Measurements from ENCODE around the gene NAA50.

Gene NAA50

DNA sequence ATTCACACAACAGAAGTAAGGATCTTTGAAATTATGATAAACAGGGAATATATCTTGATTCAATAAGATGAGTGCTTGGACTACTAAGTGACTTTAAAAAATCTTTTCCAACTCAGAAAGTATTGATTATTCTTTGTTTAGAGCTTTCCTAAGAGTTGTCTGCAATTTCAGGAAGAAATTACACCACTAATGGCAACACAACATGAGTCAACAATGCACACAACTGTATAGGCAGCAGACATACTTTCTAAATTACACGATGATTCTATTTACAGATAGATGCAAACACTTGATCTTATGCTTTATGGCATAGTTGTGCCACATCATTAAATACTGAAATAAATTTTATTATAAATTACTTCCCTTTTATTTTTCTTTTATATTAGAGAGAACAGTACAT, 4.4 kb downstream of the NAA50 start:
- no peak for DNase-seq

DNA sequence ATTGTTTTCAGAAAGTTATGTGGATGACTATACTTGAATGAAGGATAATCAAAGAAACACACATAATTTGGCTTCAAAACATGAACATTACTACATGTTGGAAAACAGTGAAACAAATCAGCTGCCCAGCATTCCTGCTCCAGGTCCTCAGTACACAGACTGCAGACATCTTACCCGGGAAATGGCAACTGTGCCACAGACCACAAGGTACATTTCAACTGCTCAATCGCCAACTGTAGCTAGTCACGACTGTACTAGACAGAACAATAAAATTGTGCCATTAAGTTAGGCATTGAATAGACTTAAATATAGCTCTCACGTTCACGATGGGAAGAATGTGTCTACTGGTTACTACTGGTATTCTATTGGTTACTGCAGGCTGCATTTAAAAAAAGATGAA, 5.0 kb downstream of the NAA50 start:
- no peak for DNase-seq

DNA sequence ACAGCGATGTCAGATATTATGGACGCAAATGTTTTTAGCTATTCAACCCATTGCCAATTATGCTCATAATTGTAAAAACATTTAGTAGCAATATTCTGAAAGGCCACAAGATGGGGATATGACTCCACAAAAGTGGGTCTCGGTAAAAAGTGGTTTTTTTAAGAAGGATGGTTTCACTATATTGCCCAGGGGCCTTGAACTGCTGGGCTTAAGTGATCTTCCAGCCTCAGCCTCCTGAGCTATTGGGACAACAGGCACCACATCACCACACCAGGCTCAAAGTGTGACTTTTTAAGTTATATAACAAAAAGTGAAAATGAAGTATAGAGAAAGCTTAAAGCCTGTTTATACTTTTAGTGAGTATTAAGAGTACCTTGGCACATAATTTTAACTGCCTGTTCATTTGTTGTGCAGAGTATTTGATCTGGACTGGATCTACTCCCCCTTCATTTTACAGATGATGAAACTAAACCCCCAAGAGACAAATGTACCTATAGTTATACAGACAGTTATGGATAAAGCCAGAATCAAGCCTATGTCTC, 9.4 kb downstream of the NAA50 start:
- DNase-seq = peak; percentile 35

DNA sequence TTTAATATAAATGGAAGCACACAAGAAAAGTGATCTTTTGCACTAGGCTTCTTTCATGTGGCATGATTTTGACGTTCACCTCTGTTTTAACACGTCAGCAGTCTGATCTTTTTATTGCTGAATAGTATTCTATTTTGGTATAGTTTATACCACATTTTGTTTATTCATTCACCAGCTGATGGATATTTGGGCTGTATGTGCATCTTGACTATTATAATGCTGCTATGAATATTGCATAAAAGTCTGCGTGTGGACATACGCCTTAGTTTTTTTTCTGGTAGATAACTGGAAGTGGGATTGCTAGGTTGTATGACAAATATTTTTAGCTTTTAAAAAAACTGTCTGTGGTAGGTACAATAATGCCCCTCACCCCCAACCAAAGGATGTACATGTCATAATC, 14.4 kb downstream of the NAA50 start:
- DNase-seq = no peak

DNA sequence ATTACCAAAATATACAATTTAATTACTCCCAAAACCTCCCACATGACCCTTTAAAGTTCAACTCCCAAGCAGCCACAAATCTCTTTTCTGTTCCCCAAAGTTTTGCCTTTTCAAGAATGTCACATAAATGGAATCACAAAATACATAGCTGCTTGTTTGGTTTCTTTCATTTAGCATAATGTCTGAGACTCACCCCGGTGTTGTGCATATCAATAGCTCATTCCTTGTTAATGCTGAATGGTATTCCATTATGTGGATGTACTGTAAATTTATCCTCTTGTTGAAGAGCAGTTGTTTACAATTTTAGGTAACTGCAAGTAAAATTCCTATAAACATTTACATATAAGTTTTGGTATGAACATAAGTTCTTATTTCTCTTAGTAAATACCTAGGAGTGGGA, 15.5 kb downstream of the NAA50 start:
- DNase-seq = no peak

DNA sequence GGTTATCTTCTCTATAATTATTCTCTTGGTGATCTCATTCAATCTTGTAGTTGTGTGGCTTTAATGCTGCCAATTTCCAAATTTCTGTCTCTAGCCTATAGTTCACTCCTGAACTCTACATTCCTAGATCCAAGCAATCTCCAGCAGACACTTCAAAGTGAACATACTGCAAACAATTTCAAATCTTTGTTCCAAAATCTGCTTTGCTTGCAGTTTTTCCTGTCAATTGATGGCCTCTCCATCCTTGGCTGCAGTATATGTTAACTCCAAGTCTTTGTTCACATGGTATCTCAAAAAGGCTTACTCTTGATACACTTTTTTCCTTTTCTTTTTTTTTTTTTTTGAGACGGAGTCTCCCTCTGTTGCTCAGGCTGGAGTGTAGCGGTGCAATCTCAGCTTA, 17.4 kb downstream of the NAA50 start:
- DNase-seq = no peak

DNA sequence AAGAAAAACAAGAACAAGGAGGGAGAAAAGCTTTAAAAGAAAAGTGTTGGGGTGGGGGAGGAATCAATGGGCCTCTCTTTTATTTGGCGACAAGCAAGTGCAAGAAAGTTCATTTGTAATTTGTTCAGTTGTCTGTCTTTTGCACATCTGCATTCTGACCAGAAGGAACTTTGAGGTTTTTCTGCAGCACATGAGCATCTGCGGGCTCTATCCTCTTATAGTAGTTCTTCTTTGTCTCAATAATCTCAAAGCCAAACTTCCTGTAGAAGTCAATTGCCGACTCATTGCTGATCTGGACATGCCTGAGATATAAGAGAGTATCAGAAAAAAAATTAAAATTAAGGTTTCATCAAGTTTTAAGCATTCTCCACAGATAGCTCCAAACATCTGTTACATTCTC, 24.4 kb downstream of the NAA50 start:
- no peak for DNase-seq

DNA sequence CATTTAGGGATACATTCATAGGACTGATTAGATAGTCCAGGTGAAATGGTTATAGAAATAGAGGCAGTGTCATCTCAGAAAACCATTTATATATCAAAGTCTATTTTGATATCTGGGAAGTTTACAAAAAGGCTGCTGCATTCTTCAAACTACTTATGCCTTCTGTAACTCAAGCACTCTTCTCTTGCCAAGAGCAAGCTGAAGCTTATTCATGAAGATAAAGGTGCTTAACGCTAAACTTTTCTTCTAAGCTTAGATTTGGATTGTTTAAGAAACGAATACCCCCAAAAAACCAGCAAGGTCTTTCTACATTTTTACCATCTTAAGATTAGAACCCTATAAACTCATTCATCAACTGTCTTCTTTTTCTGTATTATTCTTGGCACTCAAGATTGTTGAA, 26.3 kb downstream of the NAA50 start:
- no peak for DNase-seq

DNA sequence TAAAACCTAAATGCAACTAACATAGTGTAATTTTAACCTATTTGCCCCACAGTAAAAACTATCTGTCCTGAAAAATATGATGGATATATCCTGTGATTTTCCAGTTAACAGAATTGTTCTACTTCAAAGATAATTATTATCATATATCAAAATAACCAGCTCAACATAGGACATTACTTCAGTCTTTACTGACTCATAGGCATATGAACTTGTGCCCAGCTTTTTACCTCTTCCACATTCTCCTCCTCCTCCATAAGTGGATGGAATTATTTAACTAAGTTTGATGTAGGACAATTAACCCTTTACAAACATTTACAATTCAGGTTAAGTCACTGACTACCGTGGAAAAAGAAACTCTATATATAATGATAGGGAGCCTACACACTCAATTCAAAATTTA, 26.8 kb downstream of the NAA50 start:
- no peak for DNase-seq

DNA sequence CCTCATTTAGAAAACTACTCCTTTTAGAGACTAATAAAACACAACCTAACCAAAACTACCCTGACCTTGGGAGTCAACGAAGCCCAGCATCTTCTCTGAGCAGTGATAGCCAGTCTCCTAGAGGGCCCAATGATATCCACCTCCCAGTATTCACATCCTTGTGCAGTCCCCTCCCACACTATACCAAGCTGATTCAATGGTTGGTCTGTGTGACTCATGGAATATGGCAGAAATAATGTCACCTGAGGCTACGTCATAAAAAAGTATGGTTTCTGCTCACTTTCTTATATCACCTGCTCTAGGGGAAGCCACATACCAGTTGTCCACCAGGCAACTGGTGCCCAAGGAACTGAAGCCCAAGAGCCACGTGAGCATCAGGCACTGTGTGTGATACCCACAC, 28.2 kb downstream of the NAA50 start:
- no peak for DNase-seq

DNA sequence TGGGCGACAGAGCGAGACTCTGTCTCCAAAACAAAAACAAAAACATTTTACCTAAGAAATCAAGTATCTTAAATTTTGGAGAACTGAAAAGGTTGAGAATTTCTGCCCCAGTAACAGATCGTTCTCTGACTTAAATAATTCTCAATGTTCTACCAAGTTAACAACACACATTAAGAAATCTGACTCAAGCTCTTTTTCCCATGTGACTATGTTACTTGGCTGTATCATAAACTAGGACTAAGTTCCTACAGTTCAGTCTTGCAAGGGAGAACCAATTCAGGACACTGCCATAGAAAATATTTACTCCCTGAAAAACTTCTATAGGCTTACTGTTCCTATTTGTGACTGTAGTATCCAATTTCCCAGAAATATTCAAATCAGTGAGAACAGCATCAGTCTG, 28.7 kb downstream of the NAA50 start:
- no peak for DNase-seq

DNA sequence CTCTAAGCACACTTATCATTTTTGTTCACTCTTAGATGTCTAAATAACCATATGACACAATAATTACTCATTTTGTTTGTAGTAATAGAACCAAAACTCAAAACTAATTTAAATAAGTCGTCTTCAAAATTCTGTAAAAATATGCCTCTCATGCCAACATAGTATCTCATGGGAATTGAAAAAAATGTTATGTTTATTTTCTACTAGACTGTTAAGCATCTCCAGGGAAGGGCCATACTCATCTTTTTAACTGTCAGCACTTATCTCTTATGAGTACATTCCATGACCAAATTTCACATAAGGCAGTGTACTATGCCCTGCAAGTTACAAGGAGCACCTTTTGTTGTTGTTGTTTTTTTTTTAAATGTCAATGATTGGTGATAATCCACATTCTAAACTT, 31.3 kb downstream of the NAA50 start:
- no peak for DNase-seq

DNA sequence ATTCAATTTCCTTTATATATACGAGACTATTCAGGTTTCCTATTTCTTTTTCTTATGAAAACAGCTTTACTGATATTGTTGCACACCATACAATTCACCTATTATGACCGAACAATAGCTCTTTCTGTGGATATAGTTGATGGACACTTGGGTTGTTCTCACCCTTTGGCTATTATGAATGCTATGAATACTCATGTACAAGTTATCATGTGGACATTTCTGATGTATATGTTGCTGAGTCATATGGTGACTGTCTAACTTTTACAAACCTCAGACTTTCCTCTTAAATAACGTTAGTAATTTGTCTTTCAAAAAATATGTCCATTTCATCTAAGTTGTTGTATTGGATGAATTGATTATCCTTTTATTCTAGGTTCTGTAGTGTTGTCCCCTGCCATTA, 33.9 kb downstream of the NAA50 start:
- no peak for DNase-seq

DNA sequence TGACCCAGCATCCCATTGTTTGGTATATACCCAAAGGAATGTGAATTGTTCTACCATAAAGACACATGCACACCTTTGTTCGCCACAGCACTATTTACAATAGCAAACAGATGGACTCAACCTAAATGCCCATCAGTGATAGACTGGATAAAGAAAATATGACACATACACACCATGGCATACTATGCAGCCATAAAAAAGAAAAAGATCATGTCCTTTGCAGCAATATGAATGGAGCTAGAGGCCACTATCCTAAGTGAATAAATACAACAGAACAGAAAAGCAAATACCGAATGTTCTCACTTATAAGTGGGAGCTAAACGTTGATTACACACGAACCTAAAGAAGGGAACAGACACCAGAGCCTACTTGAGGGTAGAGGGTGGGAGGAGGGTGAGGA, 38.2 kb downstream of the NAA50 start:
- no peak for DNase-seq

DNA sequence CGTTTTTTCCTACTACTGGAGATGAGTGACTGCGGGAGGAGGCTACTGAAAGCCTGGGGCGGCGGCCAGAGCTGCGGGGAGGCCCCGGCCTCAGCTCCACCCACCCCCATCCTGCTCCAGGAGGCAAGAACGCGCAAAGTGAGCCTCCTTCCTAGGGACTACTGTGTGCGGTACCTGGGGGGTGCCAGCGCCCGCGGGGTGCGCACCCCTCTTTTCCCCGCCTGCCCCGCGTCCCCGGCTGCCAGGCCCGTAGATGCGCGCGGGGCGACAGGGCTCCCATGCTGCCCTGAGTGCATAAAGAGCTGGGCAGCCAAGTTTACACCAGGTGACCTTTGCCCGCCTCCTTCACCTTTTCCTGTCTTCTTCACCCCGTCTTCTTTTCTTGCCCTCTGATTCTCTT, 47.1 kb downstream of the NAA50 start:
- DNase-seq = peak; percentile 36

DNA sequence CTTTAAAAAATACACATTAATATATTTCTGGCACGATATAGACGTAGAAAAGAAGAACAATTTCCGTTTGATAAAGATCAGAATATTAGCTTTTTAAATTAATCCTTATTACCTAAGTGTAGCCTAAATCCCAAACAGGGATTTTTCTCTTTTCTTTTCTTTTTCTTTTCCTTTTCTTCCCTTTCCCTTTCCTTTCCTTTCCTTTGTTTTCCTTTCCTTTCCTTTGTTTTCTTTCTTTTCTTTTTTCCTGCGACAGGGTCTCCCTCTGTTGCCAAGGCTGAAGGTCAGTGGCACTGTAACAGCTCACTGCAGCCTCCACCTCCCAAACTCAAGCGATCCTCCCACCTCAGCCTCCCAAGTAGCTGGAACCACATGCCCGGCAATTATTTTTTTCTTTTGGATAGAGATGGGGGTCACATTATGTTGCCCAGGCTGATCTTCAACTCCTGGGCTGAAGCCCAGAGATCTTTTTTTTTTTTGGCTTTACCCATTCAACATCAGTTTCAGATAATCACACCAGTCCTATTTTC, 47.8 kb downstream of the NAA50 start:
- no peak for DNase-seq

DNA sequence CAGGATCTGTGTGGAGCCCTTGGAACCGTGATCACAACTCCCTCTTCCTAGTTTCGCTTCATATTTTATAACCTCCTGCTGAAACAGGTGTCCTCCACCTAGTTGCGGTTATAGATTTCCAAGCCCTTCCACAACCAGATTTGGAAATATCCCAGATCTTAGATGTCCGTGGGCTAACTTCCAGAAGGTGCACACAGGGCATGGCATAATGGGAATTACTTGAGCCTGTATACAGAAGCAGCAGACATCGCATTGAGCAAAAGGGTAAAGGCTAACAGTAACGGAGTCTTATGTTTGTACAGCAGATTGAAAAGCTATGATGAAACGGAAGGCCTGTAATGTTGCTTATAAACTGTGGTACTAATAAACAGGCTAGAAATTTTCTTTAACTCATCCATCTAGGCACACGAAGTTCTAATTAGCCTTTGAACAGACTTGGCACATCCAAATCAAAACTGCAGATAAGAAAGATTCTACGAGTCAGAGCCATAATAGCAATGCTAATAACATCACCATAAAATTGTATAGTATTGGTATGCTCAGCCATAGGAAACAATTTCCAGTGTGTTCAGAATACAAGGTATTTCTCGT, 48.5 kb downstream of the NAA50 start:
- DNase-seq = peak; percentile 62

DNA sequence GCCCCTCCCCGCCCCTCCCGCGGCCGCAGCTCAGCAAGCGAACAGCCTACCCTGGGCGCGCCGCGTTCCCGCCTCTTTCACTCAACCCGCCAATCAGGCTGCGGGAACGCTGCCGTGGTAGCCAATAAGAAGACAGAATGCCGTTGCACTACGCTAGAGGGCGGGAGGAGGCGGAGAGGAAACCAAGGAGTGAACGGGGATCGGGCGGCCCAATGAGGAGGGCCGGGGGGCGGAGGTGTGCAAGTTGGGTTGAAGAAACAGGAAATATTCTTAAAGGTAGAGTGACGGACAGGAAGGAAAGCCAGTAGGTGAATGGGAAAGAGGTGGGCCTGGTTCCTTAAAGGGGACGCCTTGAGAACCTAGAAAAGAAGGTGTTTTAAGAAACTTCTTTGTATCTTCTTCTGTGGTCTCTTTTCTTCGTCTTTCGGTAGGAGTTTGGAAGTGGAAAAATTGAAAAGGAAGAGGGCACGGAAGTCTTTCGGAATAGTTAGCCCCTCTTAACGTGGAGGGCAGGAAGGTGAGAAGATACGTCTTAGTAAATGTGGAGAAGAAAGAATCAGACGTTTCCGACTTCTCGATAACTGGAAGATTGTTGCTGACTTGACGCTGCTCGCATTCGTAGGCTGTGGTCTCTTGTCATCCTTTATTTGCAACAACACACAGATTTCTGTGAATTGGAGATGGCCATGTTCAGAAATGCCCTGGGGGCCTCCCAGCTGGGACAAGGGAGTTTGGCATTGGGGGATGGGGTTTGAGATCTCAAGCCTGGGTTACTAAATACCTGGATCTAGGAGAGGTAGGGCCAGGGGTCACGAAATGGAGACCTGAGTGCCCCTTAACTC, 49.2 kb downstream of the NAA50 start:
- peak; percentile 100 for DNase-seq

DNA sequence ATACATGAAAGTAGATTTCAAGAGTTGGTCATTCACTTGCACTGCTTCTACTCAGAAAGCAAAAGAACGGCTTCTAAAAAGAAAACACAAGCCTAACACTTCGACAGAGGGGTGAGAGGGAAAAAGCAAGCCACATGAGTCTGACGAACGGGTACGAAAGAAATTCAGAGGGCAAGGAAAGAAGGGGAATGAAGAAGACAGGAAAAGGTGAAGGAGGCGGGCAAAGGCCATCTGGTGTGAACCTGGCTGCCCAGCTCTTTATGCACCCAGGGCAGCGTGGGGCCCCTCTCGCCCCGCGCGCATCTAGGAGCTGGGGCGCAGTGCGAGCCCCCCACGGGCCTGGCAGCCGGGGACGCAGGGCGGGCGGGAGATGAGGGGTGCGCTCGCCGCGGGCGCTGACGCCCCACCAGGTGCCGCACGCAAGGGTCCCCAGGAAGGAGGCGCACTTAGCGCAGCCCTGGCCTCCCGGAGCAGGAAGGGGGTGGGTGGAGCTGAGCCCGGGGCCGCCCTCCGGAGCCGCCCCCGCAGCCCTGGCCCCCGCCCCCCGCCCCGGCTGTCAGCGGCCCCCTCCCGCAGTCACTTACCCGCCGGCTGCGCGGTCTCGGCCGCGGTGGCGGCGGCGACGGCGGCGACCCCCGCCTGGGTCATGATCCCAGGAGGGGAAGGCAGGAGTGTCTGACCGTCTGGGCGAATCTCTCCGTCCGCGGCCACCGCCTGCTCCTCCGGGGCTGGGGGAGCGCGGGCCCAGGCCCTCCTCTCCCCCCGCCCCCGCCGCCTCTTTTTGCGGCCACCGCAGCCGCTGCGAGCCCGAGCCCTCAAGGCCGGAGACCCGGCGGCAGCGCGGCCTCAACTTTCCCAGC, 50.0 kb downstream of the NAA50 start, which contains the start of gene USF3:
USF3 (minus strand) TSS at position 857 of the 860 bp plus-strand sequence. CDS start 21,764 bp downstream, outside the sequence.
- DNase-seq = peak; percentile 48

DNA sequence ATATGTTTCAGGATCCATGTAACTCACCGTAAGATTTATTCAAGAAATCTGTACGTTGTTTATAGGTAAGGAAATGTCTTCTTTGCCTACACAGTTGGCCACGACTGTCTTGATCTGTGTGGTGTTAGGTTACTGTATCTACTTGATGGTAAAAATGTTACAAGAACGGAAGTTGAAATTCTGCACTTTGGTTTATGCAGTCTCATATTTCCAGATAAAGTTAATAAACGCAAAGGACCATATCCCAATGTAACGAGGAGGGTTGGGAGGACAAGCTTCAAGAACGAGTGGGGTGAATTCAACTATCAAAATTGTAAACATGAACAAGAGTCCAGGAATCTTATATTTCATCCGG, 50.6 kb downstream of the NAA50 start:
- peak; percentile 48 for DNase-seq

DNA sequence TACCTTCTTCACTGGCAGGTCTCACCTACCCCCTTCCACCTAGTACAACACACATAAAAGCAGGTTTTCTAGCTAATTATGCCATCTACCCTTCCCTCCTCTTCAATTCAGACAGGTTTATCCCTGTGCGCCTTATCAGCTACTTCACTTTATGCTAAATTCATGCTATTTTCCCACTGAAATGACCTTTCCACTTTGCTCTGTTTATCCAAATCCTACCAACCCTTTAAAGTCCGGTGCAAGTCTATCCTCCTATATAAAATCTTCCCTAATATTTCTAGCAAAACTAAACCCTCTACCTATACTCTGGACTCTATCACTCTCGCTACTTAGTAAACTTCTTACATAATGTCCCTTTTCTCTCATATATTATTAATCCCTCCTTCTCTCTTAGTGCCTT, 55.6 kb downstream of the NAA50 start:
- no peak for DNase-seq

DNA sequence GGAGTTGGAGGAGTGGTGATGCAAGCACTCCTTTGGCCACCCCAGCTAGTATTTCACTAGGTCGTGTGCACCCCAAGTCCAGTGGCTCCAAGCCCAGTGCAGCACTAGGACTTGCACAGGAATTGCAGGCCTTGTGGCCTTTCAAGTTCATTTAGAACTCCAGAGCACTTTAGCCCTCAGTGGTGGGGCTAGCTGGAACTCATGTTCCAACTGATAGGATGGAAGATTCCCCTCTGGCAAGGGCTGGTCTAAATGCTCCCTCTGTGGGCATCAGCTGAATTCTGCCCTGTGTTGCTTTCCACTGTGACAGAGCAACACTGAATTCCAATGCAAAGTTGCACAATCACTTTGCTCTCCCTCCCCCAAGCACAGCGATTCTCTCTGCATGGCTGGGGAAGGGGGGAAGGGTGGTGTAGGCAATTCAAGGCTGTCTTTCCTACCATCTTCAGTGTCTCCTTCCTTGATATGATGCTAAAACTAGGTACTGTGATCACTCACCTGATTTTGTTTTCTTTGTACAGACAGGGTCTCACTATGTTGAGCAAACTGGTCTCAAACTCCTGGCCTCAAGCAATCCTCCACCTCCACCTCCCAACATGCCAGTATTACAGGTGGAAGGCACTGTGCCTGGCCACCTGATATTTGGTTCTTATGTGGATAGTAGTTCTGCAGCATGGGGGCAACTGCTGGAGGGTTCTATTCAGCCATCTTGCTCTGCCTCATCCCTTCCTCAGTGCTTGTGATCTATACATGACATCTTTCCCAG, 59.9 kb downstream of the NAA50 start:
- no peak for DNase-seq

DNA sequence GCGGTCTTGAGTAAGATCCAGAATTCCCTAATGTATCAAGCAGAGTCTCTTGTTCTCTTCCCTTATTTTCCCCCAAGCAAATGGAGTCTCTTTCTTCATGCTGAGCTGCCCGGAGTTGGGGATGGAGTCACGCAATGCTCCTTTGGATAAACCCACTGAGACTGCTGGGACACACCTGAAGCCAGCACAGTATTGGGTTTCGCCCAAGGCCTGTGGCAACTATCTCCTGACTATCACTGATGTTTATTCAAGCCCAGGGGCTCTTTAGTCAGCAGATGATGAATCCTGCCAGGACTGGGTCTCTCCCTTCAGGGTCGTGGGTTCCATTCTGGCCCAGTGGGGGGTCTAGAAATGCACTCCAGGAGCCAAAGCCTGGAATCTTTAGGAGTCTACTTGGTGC, 60.9 kb downstream of the NAA50 start:
- DNase-seq = no peak

All from DMS79 treated with DMSO at 0.1 percent for 48 hours (cell line).